GM21737 (cell line): ENCODE data around the gene SLC30A4.
A peak's percentile ranks its signal among the peaks of the same experiment; 100 is the strongest.
"Not testable (repeated sequence)": the region's sequence is repeated elsewhere in the genome, so short reads cannot be mapped to it uniquely, and the experiment has no call there.

Source experiments
- ATAC-seq: cut with Tn5 transposase; IDR thresholded peaks from one replicate; pipeline ENCODE4 v1.9.1; 2021; ENCODE audit warnings: mild to moderate bottlenecking, moderate library complexity; ENCODE audit not compliant: unreplicated experiment

The SLC30A4 gene

DNA sequence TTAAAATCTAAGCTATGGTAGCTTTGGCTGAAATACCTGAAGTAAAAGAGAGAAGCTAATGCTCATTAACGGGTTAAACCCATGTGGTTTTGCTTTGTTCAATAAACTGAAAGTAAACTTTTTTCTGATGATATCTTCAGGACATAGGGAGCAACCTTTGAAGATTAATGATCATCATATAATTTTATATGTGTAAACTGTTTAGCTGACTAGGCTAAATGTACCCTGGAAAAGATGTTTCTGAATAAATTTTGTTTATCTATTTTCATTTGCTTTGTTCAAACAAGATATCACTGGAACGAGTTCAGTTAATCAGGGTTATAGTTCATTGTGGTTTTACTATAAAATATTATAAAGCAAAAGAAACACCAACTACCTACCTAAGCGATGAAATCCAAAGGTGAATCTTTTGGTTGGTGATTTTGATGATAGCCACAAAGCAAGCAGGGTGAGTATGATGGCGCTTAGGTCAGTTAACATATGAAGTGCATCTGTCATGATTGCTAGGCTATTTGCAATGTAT is 11.7 kb downstream of the SLC30A4 start:
- ATAC-seq = no peak

DNA sequence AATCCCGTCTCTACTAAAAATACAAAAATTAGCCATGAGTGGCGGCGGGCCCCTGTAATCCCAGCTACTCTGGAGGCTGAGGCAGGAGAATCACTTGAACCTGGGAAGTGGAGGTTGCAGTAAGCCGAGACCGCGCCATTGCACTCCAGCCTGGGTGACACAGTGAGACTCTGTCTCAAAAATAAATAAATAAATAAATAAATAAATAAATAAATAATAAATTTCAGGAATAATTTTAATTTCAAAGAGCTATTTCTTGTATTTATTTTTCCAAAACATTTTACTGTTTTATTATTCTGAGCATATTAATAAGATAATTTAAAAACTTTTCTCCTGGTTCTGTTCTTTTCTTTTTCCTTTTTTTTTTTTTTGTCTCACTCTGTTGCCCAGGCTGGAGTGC is 15.4 kb downstream of the SLC30A4 start:
- ATAC-seq = not testable (repeated sequence)

DNA sequence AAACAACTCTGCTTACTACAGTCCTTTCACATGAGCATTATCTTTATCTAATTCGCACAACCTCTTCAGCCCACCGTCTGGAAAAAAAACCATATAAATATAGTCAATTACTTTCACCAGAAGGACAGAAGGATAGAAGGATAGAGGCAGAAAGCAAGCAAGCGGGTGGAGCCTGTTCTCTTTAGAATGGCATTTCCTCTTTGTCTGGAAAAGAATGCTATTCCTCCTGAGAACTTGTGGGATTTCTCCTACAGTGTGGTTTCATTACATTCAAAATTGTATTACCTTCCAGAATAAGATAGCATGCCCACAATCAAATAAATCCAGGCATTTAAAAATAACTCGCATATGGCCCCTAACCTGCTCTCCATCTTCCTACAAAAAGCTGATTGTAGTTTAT is 23.1 kb downstream of the SLC30A4 start:
- ATAC-seq = no peak

DNA sequence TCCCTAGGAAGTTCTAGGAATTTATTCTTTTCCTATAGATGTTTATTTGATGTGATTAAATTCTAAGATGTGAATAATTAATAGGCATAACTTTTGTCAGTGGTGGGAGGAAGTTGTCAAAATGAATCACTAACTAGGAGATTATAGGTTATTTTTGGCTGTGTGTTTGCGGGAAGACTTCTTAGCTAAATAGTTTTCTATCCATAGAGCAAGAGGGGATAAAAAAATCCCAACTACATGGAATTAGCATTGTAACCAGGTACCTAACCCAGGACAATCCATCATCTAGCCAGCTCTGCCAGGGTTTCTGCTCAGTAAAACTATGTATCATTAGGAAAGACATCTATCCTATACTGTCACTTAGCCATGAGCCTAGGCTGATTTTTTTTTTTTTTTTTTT is 23.9 kb downstream of the SLC30A4 start:
- ATAC-seq = no peak

DNA sequence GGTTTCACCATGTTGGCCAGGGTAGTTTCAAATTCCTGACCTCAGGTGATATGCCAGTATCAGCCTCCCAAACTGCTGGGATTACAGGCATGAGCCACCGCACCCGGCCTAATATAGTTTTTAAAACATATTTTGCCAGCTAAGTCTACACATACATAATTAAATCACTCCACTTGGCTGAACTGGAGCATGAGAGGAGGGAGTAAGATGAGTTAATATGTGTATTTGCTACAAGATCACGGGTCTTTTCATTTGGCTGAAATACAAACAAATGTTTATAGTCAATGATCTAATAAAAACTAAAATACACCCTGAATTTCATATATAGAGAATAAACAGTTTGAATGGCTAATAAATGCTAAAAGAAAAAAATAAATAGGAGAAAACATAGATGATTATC is 25.3 kb downstream of the SLC30A4 start:
- no peak for ATAC-seq

DNA sequence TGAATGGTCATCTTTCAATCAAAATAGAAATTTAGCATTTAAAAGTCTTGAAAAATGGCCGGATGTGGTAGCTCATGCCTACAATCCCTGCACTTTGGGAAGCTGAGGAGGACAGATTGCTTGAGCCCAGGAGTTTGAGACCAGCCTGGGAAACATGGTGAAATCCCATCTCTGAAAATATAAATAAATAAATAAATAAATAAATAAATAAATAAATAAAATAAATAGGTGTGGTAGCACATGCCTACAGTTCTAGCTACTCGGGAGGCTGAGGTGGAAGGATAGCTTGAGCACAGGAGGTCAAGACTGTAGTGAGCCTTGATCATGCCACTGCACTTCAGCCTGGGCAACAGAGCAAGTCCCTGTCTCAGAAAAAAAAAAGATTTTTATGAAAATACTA is 25.9 kb downstream of the SLC30A4 start:
- ATAC-seq = no peak

DNA sequence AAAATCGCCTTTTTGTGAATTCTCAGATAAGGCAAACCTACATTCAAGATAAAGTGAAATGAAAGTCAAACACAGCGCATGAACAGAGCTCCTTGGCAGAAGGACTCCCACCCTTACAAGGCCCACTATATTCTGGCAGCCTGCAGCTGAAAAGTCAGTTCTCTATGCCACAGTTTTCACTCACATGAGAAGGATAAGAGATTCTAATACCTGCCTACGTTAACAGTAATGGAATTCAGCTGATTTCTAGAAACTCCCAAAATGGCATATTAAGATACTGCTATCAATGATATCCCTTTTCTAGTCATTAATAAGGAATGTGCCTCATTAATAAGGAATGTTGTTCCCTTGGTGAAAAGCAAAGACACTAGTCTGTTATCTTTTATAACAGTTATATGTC is 27.0 kb downstream of the SLC30A4 start:
- ATAC-seq = no peak

DNA sequence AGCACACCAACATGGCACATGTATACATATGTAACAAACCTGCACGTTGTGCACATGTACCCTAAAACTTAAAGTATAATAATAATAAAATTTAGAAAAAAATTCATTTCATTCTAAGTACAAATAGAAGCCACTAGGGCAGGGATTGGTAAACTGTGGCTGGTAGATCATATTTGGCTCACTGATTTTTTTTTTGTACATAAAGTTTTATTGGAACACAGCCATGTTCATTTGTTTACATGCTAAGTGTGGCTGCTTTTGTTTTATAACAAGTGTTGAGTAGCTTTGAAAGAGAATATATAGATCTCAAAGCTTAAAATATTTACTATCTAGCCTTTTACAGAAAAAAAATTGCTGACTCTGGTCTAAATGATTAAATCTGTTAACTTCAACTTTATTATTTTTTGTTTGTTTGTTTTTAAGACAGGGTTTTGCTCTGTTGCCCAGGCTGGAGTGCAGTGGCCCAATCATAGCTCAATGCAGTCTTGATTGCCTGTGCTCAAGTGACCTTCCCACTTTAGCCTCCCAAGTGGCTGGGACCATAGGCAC is 32.8 kb downstream of the SLC30A4 start:
- no peak for ATAC-seq

DNA sequence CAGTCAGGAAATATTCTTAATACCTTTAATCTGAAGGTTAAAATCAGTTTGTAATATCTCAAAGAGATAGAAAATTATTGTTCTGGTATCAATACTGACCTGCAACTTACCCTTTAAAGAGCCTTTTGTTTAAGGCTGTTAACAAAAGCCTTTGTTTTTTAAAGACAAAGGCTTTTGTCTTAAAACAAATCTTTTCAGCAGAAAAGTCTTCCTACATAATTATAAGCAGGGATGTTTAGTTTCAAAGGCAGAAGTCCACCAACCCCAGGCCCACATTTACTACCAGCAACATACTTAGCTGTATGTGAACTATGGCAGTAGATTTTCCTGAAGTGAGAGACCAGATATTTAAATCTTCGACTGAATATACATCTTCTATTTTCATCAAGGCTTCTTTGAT is 36.2 kb downstream of the SLC30A4 start:
- no peak for ATAC-seq

DNA sequence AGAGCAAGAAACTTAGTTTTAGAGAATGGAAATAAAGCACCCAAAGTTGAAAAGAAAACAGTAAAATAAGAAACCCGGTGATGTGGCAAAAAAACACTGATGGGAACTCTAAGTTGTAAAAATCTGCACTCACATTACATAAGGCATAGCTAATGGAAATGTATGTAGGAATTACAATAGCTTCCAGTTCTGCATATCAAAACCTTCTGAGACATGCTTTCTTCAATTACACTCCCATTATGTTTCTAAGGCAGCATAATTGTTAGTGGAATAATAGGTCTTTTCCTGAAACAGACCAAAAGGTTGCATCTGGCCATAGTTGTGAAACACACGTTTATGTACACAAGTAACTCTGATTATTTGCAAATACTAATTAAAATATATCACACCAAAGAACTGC is 41.4 kb downstream of the SLC30A4 start:
- no peak for ATAC-seq

DNA sequence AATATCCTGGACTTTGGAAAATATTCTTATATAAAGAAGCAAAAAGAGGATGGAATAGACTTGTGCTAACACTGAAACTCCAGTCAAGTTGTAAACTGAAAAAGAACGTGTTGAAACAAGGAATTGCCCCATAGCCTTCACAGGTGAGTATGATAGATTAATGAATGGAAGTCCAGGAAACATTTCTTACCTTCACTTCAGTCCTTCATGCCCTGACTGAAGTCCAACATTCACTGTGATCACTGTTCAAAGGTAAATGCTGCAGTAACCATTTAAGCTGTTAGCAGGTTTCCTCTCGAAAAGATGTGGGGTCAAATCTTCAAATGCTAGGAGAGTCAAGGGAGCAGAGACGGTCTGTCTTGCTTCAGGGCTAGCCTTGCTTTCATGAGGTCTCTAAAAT is 46.1 kb downstream of the SLC30A4 start:
- no peak for ATAC-seq

DNA sequence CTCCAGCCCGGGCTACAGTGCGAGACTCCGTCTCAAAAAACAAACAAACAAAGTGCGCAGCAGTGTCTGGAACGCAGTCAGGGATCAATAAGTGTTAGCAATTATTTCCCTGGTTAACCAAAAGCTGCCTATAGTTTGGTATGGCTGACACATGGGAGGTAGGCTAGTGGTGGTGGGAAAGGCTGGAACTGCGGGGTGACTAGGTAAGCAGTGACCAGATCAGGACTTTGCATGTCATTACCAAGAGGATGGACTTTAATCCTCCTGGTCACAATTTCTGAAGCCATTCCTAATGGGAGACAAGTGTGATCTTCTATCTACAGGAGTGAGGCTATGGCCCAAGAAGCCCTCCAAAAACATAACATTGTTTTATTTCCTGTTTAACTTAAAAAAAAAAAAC is 47.8 kb downstream of the SLC30A4 start:
- ATAC-seq = no peak

DNA sequence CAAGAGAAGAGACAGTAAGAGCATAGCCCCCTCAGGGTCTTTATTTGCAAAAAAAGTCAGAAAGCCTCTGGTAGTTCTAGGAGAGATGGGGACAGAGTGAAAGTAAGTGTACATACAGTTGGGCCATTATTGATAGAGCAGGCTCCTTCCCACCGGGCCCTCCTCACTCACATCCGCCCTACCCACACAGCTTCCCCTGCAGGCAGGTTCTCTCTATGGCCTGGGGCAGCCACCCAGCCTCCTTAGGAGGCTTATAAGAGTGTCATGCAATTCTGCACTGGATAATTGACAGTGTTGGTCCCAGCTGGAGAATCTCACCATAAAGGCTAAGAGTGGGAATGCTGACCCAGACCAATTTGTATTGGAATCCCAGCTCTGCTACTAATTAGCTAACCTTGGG is 49.5 kb downstream of the SLC30A4 start:
- no peak for ATAC-seq

DNA sequence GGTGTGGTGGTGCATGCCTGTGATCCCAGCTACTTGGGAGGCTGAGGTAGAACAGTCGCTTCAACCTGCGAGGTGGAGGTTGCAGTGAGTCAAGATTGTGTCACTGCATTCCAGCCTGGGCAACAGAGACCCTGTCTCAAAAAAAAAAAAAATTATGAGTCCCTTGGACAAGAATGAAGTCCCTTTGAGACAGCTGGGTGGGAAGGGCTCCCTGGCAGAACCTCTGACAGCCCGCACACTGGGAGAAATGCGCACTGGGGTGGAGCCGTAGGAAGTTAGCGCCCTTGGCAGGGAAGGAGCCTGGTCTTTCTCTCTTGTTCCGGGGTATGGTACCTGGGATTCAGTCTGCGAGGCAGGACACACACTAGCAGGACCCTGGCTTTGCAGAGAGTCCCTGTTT is 51.4 kb downstream of the SLC30A4 start:
- ATAC-seq = no peak

DNA sequence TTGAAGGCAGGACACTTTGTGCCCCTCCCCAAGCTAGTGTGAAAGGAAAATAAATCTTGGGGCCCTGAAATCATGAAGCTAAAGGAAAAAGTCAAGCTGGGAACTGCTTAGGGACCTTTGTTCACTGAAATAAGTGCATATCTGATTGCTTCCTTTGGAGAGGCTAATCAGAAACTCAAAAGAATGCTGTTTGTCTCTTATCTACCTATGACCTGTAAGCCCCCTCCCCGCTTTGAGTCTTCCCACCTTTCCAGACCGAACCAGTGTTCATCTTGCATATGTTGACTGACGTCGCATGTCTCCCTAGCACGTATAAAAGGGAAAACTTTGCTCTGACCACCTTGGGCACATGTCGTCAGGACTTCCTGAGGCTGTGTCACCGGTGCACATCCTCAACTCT is 53.1 kb downstream of the SLC30A4 start:
- no peak for ATAC-seq

DNA sequence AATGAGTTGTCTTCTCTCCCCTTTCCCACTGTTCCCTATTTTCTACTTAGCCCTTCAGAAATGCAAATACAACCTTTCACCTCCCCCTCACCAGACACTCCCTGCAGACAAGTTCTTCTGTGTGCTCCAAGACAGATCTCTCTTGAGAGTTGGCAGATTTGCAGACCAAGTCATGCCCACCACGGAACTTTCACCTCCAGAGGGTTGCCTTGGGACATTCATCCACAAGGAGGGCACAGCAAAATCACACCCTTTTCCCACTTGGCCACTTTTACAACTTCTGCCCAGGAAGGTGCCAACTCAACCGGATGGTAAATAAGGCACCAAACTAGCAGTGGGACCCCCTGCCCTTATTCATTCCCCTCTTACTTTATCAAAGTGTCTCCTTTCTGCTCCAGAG is 53.5 kb downstream of the SLC30A4 start:
- no peak for ATAC-seq

DNA sequence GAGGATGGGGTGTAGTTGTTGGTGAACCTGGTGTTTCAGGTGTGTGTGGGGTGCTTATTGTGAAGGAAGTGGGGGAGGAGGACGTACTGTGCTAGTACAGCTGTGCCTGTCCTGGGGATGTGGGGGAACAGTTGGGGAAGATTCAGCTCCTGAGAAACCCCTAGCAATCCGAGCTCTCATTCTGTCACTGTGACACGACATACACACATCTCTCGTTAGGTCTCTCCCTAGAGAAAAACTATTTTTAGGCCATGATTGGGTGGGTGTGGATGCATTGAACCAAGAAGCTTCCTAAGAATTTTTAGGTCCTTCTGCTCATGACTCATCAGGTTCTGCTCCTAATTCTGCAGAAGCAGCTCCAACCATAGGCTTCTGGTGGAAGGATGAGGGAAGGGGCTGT is 54.3 kb downstream of the SLC30A4 start:
- ATAC-seq = no peak

DNA sequence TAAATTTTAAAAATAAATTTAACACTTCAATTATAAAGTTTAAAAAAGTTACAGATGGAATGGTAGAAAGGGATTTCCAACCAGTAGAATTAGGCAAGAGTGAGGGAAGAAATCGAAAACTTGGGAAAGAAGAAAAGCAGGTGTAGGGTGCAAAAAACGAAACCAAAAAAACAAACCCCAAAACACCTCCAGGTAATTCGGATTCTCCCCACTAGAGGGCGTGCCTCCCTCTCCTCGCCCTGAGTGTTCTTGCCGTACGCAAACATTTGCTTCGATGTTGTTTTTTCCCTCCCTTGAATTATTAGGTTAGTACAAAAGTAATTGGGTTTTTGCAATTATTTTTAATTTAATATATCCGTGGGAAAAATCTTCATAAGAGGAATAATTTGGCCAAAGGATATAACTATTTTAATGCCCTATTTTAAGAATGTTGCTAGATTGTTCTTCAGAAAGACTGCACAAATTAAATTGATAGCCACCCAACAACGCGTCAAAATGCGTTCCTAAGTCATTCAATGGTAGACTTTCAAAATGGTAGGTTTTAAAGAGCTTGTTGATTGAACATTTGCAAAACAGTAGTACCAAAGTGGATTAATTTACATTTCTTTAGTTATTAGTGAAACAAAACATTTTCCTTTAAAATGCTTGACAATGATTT is 63.7 kb downstream of the SLC30A4 start:
- ATAC-seq = no peak

DNA sequence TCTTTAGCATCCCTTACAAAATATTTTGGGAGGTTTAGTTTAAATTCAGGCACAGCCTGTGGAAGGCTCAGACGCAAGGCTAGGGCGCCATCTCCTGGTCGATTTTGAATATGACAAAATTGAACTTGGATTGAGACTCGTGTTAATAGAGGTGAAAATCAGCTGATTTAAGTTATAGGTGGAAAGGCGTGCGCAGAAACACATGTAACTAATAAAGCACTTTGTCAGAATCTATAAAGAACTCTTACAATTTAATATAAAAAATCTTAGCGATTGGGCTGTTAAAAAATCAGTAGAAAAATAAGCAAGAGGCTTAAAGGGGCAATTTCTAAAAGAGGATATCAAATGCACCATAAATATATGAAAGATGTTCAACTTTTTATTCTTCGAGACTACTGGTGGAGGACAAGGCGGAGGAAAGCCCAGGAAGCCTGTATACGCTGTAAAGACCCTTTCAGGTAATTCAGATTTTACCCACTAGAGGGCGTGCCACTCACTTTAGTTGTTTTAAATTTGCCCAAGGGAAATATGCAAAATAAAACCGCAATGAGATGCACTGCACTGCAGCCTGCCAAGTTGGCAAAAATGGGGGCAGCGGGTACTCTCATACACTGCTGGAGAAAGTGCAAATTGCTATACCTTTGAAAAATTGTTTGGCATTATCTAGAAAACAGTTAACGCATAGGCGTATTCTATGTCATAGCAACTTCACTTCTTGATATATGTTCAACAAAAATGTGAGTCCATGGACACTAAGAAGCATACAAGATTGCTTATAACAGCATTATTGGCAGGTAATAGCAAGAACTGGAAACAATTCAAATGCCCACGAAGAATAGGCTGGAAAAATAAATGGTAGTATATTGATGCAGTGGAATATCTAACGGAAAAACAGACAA is 64.7 kb downstream of the SLC30A4 start:
- peak; percentile 51 for ATAC-seq

DNA sequence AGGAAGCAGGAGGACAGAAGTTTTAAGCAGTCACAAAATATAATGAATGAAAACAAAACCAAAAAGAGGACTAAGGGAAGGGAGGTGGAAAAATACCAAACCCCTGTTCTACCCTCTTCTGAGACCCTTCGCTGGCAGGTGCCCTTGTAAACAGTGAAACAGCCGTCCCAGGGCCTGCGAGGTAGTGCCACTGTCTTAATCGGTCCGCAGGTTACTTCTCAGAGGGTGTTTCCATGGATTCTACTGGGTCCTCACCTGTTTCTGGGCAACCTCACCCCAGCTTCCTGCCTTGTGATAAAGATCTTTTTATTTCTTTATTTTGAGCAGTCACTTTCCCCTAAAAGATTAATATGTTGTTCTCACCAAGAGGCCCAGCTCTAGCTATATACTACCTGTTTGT is 65.3 kb downstream of the SLC30A4 start:
- no peak for ATAC-seq

DNA sequence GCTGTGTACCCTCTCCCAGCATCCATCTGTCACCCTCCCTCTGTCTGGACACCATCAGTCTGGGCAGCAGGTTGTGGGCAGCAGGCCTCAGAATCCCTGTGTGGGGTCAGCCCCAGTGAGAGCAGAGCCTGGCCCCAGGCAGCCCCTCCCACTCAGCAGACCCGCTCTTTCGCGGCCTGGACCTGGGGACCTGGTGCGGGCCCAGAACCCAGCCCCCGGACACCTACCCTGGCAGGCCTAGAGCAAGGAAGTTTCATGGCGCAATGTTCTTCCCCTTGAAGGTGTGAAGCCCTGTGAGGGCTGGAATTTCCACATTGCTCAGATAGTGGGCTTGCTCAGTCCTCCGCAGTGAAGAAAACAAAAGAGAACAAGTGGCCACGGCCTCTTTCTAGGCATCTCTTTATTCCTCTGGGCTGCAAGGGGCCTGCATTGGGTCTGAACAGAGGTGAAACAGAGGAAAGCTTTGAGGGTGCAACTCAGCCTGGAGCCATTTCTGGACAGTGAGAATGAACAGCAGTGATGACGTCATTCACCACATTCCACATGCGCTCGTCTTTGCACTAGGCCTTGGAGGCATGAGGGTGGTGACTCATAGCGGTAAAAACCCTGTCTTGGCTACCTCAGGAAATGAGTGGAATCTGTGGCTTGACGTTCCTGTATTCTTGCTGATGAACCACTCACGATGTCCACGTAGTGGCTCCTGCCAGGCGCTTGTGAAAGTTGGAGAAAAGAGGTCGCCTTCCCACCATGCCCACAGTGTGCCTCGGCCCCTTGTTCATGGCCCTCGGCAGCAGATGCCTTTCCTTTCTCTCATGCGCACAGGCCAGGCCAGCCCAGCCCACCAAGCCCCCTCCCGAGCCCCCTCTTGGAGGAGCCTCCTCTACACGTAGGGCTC is 66.1 kb downstream of the SLC30A4 start:
- ATAC-seq = no peak
